Transverse colon (tissue), 4 donors: Measurements from ENCODE around the gene NOC4L.

Experiments
- CTCF ChIP-seq, 5 experiments: fragments of 200-600 bp in 3 of 5; fragments of 450-650 bp in 2 of 5; sonication (generic) in 3 of 5; IDR thresholded peaks; 1 replicate in 2 of 5; 2 replicates in 3 of 5; pipeline ENCODE4 v1.5.1; 2016 to 2017; ENCODE audit warnings: antibody characterized with exemption in 5 of 5, inconsistent platforms in 3 of 5, mild to moderate bottlenecking in 2 of 5, moderate library complexity in 1 of 5
- EP300 ChIP-seq: sonication (generic); formaldehyde crosslinking; IDR thresholded peaks from one replicate; pipeline ENCODE4 v1.6.1; 2017; ENCODE audit warnings: antibody characterized with exemption, low read depth
- POLR2A ChIP-seq: fragments of 450-650 bp; IDR thresholded peaks from one replicate; pipeline ENCODE4 v1.6.1; 2016; ENCODE audit warnings: antibody characterized with exemption, mild to moderate bottlenecking, moderate library complexity
- POLR2AphosphoS5 ChIP-seq, 3 donors: sonication (generic); formaldehyde crosslinking; IDR thresholded peaks; one replicate each; pipeline ENCODE4 v1.6.1; 2016; ENCODE audit warnings: antibody characterized with exemption in 3 of 3

GRCh38 chr12:132152411-132152821 lies 8.2 kb downstream of the NOC4L start:
- TF ChIP-seq CTCF (IDR thresholded peaks at IDR 0.05) (no peak), POLR2A (no peak), POLR2AphosphoS5 (IDR thresholded peaks at IDR 0.05) (no peak), EP300 (no peak)
